ENCODE data around the gene MRPL20.

The MRPL20 gene

DNA sequence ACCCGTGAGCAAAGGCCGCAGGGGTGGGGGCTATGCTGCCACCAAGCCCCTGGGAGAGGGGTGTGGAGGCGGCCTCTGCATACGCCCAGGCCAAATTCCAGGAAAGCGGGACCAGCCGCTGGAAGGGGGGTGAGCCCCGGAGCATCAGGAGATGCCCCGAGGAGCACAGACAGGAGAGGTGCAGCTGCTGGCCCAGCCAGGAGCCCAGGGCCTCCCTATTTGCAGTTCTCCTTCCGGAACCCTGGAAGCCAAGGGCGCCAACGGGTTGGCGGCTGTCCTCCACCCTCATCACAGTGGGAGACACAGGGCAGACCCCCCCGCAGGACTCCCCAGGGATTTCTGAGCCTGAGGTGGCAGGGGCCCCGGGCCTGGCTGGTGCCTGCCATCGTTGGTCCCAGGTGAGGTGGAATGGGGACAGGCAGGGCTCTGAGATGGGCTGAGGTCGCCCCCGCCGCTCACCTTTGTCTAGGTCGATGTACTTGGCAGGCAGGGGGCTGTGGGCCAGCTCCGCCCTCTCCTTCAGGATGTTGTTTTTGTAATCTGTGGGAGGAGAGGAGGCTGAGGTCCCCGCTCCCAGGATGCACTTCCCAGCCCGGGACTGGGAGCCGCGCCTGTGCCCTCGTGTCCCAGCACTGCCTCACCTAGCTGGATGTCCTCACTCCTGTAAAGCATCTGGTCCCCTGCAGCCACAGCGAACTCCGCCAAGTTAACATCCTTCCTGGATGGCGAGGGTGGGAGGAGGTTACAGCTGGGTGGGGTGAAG, 53.5 kb downstream of the MRPL20 start:
- H3K4me1 ChIP-seq = no peaks in the 10 kb centered on the region
- no peak overlapping the region for H3K9ac ChIP-seq
- H3K27ac ChIP-seq = no peak overlapping the region
- TF ChIP-seq, protein P1, sequence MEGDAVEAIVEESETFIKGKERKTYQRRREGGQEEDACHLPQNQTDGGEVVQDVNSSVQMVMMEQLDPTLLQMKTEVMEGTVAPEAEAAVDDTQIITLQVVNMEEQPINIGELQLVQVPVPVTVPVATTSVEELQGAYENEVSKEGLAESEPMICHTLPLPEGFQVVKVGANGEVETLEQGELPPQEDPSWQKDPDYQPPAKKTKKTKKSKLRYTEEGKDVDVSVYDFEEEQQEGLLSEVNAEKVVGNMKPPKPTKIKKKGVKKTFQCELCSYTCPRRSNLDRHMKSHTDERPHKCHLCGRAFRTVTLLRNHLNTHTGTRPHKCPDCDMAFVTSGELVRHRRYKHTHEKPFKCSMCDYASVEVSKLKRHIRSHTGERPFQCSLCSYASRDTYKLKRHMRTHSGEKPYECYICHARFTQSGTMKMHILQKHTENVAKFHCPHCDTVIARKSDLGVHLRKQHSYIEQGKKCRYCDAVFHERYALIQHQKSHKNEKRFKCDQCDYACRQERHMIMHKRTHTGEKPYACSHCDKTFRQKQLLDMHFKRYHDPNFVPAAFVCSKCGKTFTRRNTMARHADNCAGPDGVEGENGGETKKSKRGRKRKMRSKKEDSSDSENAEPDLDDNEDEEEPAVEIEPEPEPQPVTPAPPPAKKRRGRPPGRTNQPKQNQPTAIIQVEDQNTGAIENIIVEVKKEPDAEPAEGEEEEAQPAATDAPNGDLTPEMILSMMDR (IDR thresholded peaks at IDR 0.05) = no peak
- no peak overlapping the region for H3K4me2 ChIP-seq (ENCODE audit: low read length)
- H3K36me3 ChIP-seq (ENCODE audit: control insufficient read depth, insufficient read depth, low read length) = no peaks in the 10 kb centered on the region
- no peak overlapping the region for H2AFZ ChIP-seq
- no peak overlapping the region for H3K4me3 ChIP-seq (ENCODE audit: low read depth, low read length)
- H3K27me3 ChIP-seq (ENCODE audit: control insufficient read depth, insufficient read depth, low read length) = no peaks in the 10 kb centered on the region
- H3K9me3 ChIP-seq (ENCODE audit: control insufficient read depth, low read length) = no peaks in the 10 kb centered on the region
- no peaks in the 10 kb centered on the region for H3K79me2 ChIP-seq

DNA sequence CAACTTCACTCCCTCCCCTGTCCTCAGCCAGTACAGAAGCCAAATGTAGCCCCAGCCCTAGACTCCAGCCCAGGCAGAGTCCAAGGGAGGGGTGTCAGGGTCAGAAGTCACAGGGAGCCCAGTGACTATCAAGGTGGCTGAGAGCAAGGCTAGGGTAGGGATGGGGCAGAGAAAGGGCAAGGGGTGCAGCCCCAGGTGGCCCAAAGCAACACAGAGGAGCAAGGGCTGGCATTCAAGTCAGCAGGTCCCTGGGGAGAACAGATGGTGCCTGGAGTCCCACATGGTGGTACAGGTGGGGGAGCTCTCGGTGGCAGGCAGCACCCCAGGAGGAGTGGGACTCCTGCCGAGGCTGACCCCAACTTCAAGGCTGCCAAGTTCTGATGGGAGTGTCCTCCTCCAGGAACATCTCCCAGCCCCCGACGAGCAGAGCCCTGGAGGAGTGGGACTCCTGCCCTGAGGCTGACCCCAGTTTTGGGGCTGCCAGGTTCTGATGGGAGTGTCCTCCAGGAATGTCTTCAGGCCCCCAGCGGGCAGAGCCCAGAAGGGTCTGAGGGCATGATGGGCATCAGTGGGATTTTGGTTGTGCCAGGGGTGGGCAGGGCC, 54.2 kb downstream of the MRPL20 start:
- Histone ChIP-seq H3K4me3 (ENCODE audit: low read depth, low read length) (no peak overlapping the region), H3K36me3 (ENCODE audit: control insufficient read depth, insufficient read depth, low read length) (no peaks in the 10 kb centered on the region), H3K27ac (no peak overlapping the region), H3K79me2 (no peaks in the 10 kb centered on the region), H3K9ac (no peak overlapping the region), H3K27me3 (ENCODE audit: control insufficient read depth, insufficient read depth, low read length) (no peaks in the 10 kb centered on the region), H3K4me2 (ENCODE audit: low read length) (no peak overlapping the region), H2AFZ (no peak overlapping the region), H3K9me3 (ENCODE audit: control insufficient read depth, low read length) (no peaks in the 10 kb centered on the region), H3K4me1 (no peaks in the 10 kb centered on the region)
- TF ChIP-seq, protein P1 (IDR thresholded peaks at IDR 0.05) = no peak
